ENCODE results near the gene ATP8A2.

GRCh38 chr13:25678398-25678797 lies 306.6 kb downstream of the ATP8A2 start:
- TF ChIP-seq POLR2AphosphoS5 (IDR thresholded peaks at IDR 0.05) (no peak), CTCF (IDR thresholded peaks at IDR 0.05) (no peak)
